ENCODE measurements around the gene CHST6.

GRCh38 chr16:75472908-75473877 lies 22.0 kb downstream of the CHST6 start:
- TF ChIP-seq EZH2 (IDR thresholded peaks at IDR 0.05; ENCODE audit: borderline replicate concordance, low read depth, low read length) (no peak), NFIC (IDR thresholded peaks at IDR 0.05) (no peak), CREB5 (CRISPR knock-in tag; IDR thresholded peaks at IDR 0.05) (no peak), THRAP3 (IDR thresholded peaks at IDR 0.05; ENCODE audit: borderline replicate concordance) (no peak), GABPA (tag; conservative IDR thresholded peaks at IDR 0.05; ENCODE audit: low read depth) (no peak), RAD51 (IDR thresholded peaks at IDR 0.05; ENCODE audit: borderline replicate concordance, low read depth) (no peak), FIP1L1 (IDR thresholded peaks at IDR 0.05; ENCODE audit: low read depth, low read length, poor library complexity, severe bottlenecking) (no peak), SREBF2 (CRISPR knock-in tag; IDR thresholded peaks at IDR 0.05) (no peak), NFE2 (IDR thresholded peaks at IDR 0.05; ENCODE audit: low read depth) (no peak), CUX1 (CRISPR knock-in tag; IDR thresholded peaks at IDR 0.05) (no peak), HEY1 (CRISPR knock-in tag; IDR thresholded peaks at IDR 0.05; ENCODE audit: borderline replicate concordance) (no peak), PTBP1 (IDR thresholded peaks at IDR 0.05; ENCODE audit: low read depth, low read length) (no peak), ZFP1 (CRISPR knock-in tag; IDR thresholded peaks at IDR 0.05) (no peak), SRSF7 (optimal IDR thresholded peaks at IDR 0.05; ENCODE audit: low read depth, low read length) (no peak)

Data from K562 (cell line).